HL-60/S4 treated with phorbol 12-myristate 13-acetate at 8.2 ng/mL for 4 days and 3 days (cell line): ENCODE results near the gene VPS29.
"Not testable (repeated sequence)": the region's sequence is repeated elsewhere in the genome, so short reads cannot be mapped to it uniquely, and the experiment has no call there.

Source experiments
- in situ Hi-C: fragments of 300-500 bp; cut with MboI; formaldehyde crosslinking; loops from 2 replicates; pipeline ENCODE4 v1.15.0; 2022; ENCODE audit warnings: low sequenced_read_pairs

The VPS29 gene

DNA sequence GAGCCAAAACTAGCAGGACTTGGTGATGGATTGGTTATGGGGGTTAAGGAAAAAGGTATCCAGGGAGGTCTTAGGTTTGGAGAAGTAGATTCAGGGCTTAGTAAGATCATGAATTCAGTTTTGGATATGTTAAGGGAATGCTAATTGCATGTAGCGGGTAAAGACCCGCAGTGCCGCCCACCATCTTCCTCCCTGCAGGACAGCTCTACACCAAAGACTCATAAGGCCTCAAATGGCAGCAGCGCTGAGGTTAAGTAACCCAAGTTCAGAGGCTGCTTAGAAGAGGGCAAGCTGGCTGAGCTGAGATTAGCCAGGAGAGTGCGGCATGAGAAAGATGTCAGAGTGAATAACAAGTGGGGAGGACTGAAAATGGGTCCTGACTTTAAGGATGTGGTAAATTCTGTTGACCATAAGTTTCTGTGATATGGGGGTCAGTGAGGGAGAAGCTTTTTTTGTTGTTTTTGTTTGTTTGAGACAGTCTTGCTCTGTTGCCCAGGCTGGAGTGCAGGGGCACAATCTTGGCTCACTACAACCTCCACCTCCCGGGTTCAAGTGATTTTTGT, 26.4 kb upstream of the VPS29 start:
- in situ Hi-C loops, result no loop called here

DNA sequence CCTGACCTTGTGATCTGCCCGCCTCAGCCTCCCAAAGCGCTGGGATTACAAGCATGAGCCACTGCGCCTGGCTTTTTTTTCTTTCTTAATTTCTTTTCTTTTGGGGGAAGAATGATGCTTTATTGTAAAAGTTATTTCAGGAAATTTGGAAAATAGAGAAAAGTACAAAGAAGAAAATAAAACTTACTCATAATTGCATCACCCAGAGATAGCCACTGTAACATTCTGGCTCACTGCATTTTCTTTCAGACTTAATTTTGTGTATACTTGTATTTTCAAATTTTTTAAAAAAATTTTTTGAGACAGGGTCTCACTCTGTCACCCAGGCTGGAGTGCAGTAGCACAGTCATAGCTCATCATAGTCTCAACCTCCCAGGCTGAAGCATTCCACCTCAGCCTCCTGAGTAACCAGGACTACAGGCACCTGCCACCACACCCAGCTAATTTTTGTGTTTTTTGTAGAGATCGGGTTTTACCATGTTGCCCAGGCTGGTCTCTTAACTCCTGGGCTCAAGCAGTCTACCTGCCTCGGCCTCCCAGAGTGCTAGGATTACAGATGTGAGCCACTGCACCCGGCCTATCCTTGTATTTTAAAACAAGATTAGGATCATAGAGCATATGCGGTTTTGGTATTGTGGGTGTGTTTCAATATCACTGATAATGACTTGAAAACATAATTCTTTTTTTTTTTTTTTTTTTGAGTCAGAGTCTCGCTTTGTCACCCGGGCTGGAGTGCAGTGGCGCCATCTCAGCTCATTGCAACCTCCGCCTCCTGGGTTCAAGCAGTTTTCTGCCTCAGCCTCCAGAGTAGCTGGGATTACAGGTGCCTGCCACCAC, 19.2 kb upstream of the VPS29 start:
- in situ Hi-C loops, result not testable (repeated sequence)

DNA sequence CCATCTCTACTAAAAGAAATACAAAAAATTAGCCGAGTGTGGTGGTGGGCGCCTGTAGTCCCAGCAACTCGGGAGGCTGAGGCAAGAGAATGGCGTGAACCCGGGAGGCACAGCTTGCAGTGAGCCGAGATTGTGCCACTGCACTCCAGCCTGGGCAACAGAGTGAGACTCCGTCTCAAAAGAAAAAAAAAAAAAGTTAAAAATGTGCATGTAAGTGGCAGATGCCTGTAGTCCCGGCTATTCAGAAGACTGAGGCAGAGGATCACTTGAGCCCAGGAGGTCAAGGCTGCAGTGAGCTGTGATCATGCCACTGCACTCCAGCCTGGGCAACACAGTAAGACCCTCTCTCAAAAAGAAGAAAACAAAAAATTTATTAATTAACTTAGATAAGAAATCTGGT, 16.1 kb upstream of the VPS29 start:
- in situ Hi-C loops, result not testable (repeated sequence)

DNA sequence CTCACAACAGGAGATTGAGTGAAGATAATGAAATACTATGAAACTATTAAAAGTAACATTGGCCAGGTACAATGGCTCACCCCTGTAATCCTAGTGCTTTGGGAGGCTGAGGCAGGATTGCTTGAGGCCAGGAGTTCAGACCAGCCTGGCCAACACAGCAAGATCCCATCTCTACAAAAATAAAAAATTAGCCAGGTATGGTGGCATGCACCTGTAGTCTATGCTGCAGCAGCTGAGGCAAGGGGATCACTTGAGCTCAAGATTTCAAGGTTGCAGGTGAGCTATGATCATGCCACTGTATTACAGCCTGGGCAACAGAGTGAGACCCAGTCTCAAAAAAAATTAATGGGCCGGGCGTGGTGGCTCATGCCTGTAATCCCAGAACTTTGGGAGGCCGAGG, 15.1 kb upstream of the VPS29 start:
- in situ Hi-C loops, result no loop called here

DNA sequence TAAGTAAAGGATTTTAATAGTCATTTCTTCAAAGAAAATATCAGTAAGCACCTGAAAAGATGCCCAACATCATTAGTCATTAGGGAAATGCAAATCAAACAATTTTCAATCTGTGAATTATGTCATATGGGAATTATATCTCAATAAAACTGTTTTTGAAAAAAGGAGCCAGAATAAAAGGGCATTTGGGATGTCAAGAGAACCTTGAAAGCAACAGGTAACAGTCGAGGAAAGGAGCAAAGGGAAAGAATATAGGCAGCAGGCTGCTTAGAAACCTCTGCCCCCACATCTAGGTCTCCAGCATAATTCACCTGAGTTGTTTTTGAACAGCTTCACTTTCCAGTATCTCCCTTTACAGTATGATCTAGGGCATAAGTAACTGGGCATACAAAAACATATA, 12.5 kb upstream of the VPS29 start:
- in situ Hi-C loops, result no loop called here

DNA sequence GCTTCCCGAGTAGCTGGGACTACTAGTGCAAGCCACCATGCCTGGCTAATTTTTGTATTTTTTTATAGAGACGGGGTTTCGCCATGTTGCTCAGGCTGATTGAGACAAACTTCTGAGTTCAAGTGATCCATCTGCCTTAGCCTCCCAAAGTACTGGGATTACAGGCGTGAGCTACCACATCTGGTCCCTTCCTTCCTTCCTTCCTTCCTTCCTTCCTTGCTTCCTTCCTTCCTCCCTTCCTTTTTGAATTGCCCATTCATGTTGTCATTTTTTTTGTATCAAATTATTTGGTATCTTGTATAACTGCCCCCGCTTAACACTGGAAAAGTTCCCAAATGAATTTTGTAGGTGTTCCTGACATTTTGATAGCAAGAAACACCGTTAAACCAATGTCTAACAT, 11.9 kb upstream of the VPS29 start:
- in situ Hi-C loops, result no loop called here

DNA sequence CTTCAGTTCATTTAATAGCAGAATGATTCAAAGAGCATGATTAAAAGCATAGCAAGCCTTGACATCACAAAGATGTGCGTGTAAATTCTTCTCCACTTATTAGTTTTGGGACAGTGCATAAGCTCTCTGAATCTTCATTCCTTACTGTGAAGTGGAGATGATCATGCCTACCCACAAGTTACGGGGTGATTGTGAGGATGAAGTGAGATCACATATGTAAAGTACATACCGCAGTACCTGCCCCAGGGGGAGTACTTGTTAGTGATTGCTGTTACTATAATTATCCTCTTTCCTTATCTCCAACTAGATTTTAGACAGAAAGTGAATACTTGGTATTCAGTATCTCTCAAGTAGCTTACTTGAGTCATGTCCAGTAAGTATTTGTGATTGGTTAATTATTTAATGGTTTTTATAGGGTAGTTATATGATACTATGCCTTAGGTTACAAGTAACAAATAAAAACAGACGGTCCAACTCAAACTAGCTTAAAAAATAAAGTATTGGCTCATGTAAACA, 6.2 kb upstream of the VPS29 start:
- in situ Hi-C loops, result no loop called here

DNA sequence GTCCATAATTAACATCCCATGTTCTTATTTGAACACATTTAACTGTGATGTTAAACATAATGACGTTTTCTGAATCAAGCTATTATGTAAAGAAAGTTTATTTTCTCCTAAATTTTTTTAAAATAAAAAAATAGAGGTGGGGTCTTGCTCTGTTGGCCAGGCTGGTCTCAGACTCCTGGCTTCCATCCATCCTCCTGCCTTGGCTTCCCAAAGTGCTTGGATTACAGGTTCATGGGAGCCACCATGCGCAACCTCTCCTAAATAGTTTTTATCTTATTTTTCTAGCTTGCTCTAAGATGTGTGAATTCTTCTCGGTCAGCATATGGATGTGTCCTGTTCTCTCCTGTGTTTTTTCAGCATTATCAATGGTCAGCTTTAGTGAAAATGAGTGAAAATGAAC, 3.4 kb upstream of the VPS29 start:
- in situ Hi-C loops, result no loop called here

DNA sequence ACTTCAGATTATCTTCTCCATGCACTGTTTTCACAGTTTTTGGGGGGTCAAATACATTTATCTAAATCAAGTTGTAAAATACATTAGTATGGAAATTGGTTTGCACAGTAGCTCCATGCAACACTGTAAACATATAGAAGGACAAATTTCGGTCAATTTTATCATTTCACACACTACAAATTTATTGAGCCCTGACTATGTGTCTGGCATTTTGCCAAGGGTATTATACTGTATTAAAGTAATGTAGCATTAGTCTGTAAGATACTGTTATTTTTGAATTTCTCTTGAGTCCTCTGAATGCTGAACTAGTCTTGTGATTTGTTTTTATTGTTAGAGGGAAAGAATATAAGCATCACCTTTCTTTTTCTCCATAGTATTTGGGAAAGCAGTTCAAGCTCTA, 1.5 kb upstream of the VPS29 start:
- in situ Hi-C loops, result no loop called here

DNA sequence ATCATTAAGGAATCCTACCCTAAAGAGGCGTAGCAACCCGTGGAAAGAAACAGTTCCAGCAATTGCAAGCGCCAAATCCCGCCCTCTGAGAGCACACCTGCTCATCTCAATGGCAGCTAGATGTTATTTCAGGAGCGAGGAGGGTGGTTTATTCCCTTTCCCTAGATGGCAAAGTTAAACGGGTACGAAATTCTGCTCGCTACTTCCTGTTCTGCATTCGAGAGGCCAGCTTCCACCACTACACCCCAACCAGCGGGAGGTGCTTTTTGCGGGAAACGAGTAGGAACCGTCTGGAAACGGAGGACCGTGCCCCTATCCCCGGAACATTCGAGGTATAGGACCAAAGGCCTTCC, 536 bp downstream of the VPS29 start:
- in situ Hi-C loops, result no loop called here

DNA sequence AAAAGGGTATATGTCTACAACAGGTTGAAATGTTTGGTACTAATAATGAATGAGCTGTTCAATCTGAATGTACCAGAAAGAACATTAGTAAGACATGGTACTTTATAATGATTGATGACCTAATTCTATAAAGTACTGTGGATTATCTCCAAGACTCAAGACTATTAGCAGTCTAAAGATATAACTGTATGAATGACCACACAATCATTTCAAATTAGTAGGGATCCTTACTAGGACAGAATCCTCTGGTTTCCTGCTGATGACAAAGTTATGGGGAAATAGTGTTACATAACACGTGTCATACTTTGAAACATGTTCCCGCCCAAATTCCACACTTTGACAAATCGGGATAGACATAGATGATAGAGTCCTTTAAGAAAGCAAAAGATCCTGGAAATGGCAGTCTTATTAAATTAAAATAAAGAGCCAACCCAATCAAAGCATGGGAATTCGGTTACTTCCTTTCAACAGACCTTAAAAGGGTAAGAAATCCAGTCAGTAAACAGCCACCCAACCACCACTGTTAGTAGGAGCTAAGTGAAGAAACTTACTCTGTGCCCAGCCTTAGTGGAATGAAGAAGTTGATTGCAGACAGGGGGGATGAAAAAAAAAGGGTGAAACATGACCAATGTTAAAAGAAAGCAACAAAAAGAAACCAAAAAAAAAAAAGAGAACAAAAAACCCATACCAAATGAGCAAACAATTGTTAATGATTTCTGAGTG, 2.8 kb downstream of the VPS29 start:
- in situ Hi-C loops, result no loop called here

DNA sequence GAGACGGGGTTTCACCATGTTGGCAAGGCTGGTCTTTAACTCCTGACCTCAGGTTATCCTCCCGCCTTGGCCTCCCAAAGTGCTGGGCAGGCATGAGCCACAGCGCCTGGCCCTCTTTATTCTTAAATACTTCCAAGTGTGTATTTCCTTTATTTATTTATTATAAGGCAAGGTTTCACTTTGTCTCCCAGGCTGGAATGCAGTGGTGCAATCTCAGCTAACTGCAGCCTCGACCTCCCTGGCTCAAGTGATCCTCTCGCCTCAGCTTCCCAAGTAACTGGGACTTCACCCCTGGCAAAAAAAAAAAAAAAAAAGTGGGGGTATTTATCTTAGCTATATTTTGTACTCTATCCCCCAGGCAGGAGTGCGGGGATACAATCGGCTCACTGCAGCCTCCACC, 26.5 kb downstream of the VPS29 start:
- in situ Hi-C loops, result no loop called here

DNA sequence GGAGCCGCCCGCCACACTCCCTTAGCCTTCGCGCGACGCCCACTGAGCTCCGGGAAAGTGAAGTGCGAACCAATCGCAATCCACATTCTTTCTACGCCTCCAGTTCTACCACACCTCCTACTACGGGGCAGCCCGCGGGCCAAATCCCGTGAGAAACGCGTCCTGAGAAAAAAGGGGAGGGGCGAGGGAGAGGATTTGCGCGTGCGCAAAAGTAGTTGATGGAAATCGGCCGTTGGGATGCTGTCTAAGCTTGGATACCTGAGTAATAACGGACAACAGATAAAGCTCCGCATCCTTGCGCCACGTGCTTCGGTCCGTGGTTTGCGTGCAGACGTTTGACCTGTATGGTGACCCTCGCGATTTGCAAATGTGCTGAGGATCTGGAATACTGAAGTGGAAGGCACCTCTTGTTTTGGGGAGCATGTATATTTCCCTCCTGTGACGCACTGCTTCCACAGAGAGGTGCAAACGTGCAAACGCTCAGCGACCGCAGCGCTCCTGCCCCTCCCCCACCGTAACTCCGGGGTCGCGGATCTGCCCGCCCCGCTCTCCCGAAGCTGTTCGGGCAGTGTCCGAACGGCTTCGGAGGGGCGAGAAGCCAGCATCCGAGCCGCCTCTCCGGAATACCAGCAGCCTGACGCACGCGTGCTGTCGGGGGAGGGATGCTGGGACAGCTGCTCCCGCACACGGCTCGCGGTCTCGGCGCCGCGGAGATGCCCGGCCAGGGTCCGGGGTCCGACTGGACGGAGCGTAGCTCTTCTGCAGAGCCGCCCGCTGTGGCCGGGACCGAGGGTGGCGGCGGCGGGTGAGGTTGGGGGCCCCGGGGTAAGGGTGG, 33.5 kb downstream of the VPS29 start, which contains the start of the genes FAM216A and GPN3:
Gene FAM216A (plus strand): TSS at position 632 of the 835 bp plus-strand sequence. CDS start 31 bp downstream, at position 663.
Gene GPN3 (minus strand): TSS at position 44 of the 835 bp plus-strand sequence. CDS start 54 bp downstream, outside the sequence.
- in situ Hi-C loops, result no loop called here

DNA sequence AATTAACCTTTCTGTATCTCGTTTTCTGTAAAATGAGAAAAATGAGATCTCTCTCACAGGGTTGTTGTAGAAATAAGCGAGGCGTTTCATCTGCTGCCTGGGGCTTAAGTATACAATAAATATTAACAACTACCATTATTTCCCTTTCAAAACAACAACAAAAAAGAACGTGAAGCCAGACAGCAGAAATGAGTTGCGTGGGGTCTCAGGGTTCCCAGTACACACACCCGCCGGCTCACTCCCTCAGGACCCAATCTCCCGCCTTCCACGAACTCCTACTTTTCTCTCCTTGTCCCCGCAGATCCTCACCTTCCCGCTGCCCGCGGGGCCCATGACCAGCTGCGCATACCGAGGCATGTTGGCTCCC, 34.1 kb downstream of the VPS29 start:
- in situ Hi-C loops, result no loop called here

DNA sequence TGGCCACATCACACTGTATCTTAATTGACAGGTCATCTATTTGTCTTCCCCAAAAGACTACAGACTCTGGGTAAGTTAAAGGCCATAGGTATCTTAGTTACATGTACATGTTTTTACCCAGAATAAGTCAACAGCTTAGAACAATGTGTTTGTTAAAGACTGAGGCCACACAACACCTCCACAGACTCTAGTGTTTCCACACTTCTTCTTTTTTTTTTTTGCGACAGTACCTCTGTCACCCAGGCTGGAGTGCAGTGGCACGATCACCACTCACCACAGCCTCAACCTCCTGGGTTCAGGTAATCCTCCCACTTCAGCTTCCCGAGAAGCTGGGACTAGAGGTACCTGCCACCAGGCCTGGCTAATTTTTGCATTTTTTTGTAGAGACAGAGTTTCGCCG, 35.1 kb downstream of the VPS29 start:
- in situ Hi-C loops, result no loop called here

DNA sequence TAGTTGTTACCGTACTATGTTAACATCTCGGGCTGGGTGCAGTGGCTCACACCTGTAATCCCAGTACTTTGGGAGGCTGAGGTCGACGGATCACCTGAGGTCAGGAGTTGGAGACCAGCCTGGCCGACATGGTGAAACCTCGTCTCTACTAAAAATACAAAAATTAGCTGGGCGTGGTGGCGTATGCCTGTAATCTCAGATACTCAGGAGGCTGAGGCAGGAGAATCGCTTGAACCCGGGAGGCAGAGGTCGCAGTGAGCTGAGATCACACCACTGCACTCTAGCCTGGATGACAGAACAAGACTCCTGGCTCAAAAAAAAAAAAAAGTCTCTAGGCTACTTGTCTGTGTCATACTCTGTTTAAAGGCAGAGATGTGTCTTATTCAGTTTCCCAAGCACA, 36.1 kb downstream of the VPS29 start:
- in situ Hi-C loops, result not testable (repeated sequence)

DNA sequence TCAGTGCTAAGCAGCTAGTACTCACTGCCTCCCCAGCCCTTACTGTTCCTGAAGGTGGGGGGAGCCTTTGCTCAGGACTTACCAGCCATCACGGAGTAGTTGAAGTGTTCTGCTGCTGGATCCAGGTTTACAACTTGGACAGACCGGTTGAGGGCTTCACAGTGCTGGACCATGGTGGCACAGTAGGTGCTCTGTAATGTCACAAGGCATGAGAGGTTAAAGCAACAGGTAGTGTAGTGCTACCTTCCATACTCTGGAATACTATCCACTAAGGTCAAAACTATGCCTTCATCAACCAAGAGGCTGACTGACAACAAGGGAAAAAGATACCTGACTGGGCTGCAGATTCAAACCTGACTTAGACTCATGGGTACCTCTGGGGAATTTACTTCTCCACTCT, 36.9 kb downstream of the VPS29 start:
- in situ Hi-C loops, result no loop called here

DNA sequence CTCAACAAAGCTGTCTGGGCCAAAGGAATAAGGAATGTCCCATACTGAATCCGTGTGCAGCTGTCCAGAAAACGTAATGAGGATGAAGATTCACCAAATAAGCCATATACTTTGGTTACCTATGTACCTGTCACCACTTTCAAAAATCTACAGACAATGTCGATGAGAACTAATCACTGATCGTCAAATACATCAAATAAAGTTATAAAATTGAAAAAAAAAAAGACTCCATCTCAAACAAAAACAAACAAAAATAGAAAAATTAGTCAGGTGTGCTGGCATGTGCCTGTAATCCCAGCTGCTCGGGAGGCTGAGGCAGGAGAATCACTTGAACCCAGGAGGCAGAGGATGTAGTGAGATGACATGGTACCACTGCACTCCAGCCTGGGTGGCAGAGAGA, 40.7 kb downstream of the VPS29 start:
- in situ Hi-C loops, result not testable (repeated sequence)

DNA sequence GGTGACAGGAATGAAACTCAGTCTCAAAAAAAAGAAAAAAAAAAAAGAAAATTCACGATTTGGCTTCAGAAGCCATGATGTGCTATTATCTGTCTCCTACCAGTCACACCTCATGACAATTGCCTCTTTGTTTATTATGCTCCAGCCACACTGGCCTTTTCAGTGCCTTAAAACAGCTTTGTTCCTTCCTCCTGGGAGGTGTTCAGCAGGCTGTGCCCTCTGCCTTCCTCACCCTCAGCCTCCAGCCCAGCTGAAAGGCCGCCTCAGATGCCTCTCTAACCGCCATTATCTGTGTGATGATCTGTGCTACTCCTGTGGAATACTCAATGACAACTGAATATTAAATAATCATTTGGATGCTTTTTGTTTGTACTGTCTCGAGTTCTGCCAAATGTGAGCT, 43.2 kb downstream of the VPS29 start:
- in situ Hi-C loops, result no loop called here

DNA sequence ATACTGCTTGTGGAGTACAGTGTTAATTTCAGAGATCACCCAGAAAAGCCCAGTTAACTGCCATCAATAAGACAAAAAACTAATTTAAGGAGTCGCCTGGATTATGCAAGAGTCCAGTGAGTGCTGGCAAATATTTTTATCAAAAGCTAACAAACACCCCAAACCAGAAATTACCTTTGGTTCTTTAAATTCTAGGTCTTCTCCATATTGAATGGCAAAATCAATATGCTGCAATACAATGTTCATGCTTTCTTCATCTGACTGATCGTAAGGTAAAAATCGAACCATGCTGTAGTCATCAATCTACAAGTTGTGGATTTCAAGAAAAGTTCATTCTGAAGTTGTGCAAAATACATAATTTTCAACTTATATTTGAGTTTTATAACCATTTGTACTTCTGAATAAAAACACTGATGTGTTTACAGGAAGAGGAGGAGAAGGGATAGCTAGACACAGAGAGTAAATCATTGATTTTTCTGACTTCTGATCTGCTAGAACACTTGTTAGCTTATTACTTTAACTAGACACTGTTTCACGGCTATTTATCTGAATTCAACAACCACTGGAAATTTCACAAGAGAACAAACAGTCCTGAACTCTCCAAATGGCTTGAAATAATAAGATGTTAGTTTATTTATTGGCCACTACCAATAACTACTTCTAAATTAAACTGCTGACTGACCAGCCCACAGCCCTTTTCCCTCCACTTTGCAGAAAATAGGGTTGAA, 48.2 kb downstream of the VPS29 start:
- in situ Hi-C loops, result no loop called here
